ENCODE results near the gene DERL2. TPM values are rescaled to one million over a fixed set of nuclear protein-coding genes. Genes with fewer than 3 reads are reported as not detected.
A peak's percentile ranks its signal among the peaks of the same experiment; 100 is the strongest.

Gene DERL2
- total RNA-seq, 1 donor, result 45.6 TPM

- no peak overlapping the region for H3K4me3 ChIP-seq (ENCODE audit: low read depth, low read length)
- DNase-seq (ENCODE audit: low read depth), result no peak
- no peak for TF ChIP-seq CTCF (IDR thresholded peaks at IDR 0.05; ENCODE audit: insufficient read depth, low read length)
Observed at GRCh38 chr17:5501685-5502084, 15.7 kb upstream of the DERL2 start.

- TF ChIP-seq CTCF (IDR thresholded peaks at IDR 0.05; ENCODE audit: insufficient read depth, low read length), result no peak
- peak; percentile 83 for DNase-seq (ENCODE audit: low read depth)
- H3K4me3 ChIP-seq (ENCODE audit: low read depth, low read length), result peak overlapping the region; percentile 72
Observed at GRCh38 chr17:5500589-5501391, 14.8 kb upstream of the DERL2 start.

- DNase-seq (ENCODE audit: low read depth), result no peak
- no peak for TF ChIP-seq CTCF (IDR thresholded peaks at IDR 0.05; ENCODE audit: insufficient read depth, low read length)
- H3K4me3 ChIP-seq (ENCODE audit: low read depth, low read length), result peak overlapping the region; percentile 72
Observed at GRCh38 chr17:5500247-5500588, 14.2 kb upstream of the DERL2 start.

GRCh38 chr17:5499476-5500231 is 13.7 kb upstream of the DERL2 start:
- TF ChIP-seq CTCF (IDR thresholded peaks at IDR 0.05; ENCODE audit: insufficient read depth, low read length), result no peak
- H3K4me3 ChIP-seq (ENCODE audit: low read depth, low read length), result peak overlapping the region; percentile 72
- no peak for DNase-seq (ENCODE audit: low read depth)

GRCh38 chr17:5492970-5493369 is 7.0 kb upstream of the DERL2 start:
- TF ChIP-seq CTCF (IDR thresholded peaks at IDR 0.05; ENCODE audit: insufficient read depth, low read length), result no peak
- H3K4me3 ChIP-seq (ENCODE audit: low read depth, low read length), result no peak overlapping the region
- DNase-seq (ENCODE audit: low read depth), result no peak

- no peak for TF ChIP-seq CTCF (IDR thresholded peaks at IDR 0.05; ENCODE audit: insufficient read depth, low read length)
- no peak for DNase-seq (ENCODE audit: low read depth)
- H3K4me3 ChIP-seq (ENCODE audit: low read depth, low read length), result no peak overlapping the region
Observed at GRCh38 chr17:5488752-5489151, 2.8 kb upstream of the DERL2 start.

Measured in fibroblast of the aortic adventitia (primary cell).